Trophoblast cell (in vitro differentiated cells and primary cell): Measurements from ENCODE around the gene PRKACB.
A peak's percentile ranks its signal among the peaks of the same experiment; 100 is the strongest.

ENCODE experiments used
- DNase-seq, 2 donors: peaks; one replicate each; pipeline ENCODE4 v3.0.0-alpha.2; 2016
- H2AFZ ChIP-seq: 2 replicates; pipeline ENCODE4 v1.6.1; 2013; ENCODE audit warnings: low read length, moderate library complexity, mild to moderate bottlenecking; ENCODE audit not compliant: insufficient read depth, poor library complexity
- H2AK5ac ChIP-seq: 2 replicates; pipeline ENCODE4 v1.6.1; 2013; ENCODE audit warnings: mild to moderate bottlenecking, low read length
- H2BK120ac ChIP-seq: 2 replicates; pipeline ENCODE4 v1.6.1; 2013; ENCODE audit warnings: low read length, mild to moderate bottlenecking, moderate library complexity; ENCODE audit not compliant: insufficient read depth, poor library complexity
- H2BK12ac ChIP-seq: 2 replicates; pipeline ENCODE4 v1.6.1; 2013; ENCODE audit warnings: mild to moderate bottlenecking, low read length, moderate library complexity
- H2BK5ac ChIP-seq: 2 replicates; pipeline ENCODE4 v1.6.1; 2013; ENCODE audit warnings: low read length, low read depth, moderate library complexity, mild to moderate bottlenecking; ENCODE audit not compliant: poor library complexity
- H3K14ac ChIP-seq: 2 replicates; pipeline ENCODE4 v1.6.1; 2013; ENCODE audit warnings: mild to moderate bottlenecking, low read length
- H3K18ac ChIP-seq: 2 replicates; pipeline ENCODE4 v1.6.1; 2013; ENCODE audit warnings: mild to moderate bottlenecking, low read length
- H3K23ac ChIP-seq: 2 replicates; pipeline ENCODE4 v1.6.1; 2013; ENCODE audit warnings: low read length
- H3K27ac ChIP-seq: 2 replicates; pipeline ENCODE4 v1.5.1; 2013; ENCODE audit warnings: low read depth, mild to moderate bottlenecking, inconsistent platforms, low read length, moderate library complexity
- H3K27me3 ChIP-seq: 2 replicates; pipeline ENCODE4 v1.6.1; 2013; ENCODE audit warnings: inconsistent platforms, mild to moderate bottlenecking, low read length, moderate library complexity; ENCODE audit not compliant: insufficient read depth
- H3K36me3 ChIP-seq, 2 experiments: 1 replicate in 1 of 2; 2 replicates in 1 of 2; pipeline ENCODE4 v1.6.1; 2013; ENCODE audit warnings: low read length in 2 of 2, mild to moderate bottlenecking in 2 of 2, moderate library complexity in 1 of 2; ENCODE audit not compliant: insufficient read depth in 2 of 2, control insufficient read depth in 1 of 2
- H3K4ac ChIP-seq: 2 replicates; pipeline ENCODE4 v1.6.1; 2013; ENCODE audit warnings: low read depth, mild to moderate bottlenecking, low read length, moderate library complexity
- H3K4me1 ChIP-seq, 2 experiments: 1 replicate in 1 of 2; 2 replicates in 1 of 2; pipeline ENCODE4 v1.6.1; 2013; ENCODE audit warnings: low read length in 2 of 2, mild to moderate bottlenecking in 2 of 2, moderate library complexity in 1 of 2; ENCODE audit not compliant: insufficient read depth in 2 of 2, control insufficient read depth in 1 of 2
- H3K4me2 ChIP-seq: 2 replicates; pipeline ENCODE4 v1.6.1; 2013; ENCODE audit warnings: inconsistent platforms, mild to moderate bottlenecking, low read length, moderate library complexity
- H3K4me3 ChIP-seq: 2 replicates; pipeline ENCODE4 v1.5.1; 2013; ENCODE audit warnings: mild to moderate bottlenecking, low read depth, low read length, inconsistent platforms
- H3K79me1 ChIP-seq: one replicate; pipeline ENCODE4 v1.6.1; 2013; ENCODE audit warnings: low read length
- H3K79me2 ChIP-seq: 2 replicates; pipeline ENCODE4 v1.6.1; 2013; ENCODE audit warnings: low read length, mild to moderate bottlenecking; ENCODE audit not compliant: control insufficient read depth, insufficient read depth, poor library complexity
- H3K9ac ChIP-seq: 2 replicates; pipeline ENCODE4 v1.6.1; 2013; ENCODE audit warnings: mild to moderate bottlenecking, low read length
- H3K9me3 ChIP-seq: 2 replicates; pipeline ENCODE4 v1.6.1; 2013; ENCODE audit warnings: low read depth, mild to moderate bottlenecking, control low read depth, inconsistent platforms, low read length; ENCODE audit not compliant: insufficient read depth
- H4K12ac ChIP-seq: 2 replicates; pipeline ENCODE4 v1.6.1; 2013; ENCODE audit warnings: low read depth, mild to moderate bottlenecking, low read length, moderate library complexity
- H4K8ac ChIP-seq: 2 replicates; pipeline ENCODE4 v1.6.1; 2013; ENCODE audit warnings: low read depth, mild to moderate bottlenecking, low read length, moderate library complexity
- H4K91ac ChIP-seq: one replicate; pipeline ENCODE4 v1.6.1; 2013; ENCODE audit warnings: low read depth, mild to moderate bottlenecking, low read length, moderate library complexity
- WGBS: extraction: QIAGEN DNeasy Blood & Tissue Kit; methylation state at CpG from one replicate; pipeline ENCODE4 v1.1.7; 2013; ENCODE audit warnings: missing lambda C conversion rate; ENCODE audit not compliant: insufficient read length, insufficient coverage; ENCODE audit errors: extremely low coverage; 5-methylcytosine and 5-hydroxymethylcytosine counted together

Gene PRKACB

DNA sequence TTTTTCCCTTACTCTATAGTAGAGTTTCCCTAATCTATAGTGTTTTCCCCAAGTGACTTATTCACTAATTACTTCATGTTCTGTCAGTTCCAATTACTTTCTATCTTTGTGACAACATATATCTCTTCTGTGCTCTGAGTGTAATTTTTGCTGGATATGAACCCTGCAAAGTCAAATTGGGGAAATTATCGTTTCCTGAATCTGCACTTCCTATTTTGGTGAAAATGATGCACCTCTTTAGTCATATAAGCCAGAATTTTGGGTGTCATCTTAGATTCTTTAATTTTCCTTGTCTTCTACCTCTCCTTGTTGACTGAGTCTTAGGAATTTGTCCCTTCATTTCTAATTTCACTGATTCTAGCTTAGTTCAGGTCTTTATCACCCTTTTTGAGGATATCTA is 33.4 kb upstream of the PRKACB start:
- WGBS = no CpG with 5 or more reads among the region's 1 CpG
- no peaks in the 10 kb centered on the region for H3K36me3 ChIP-seq

DNA sequence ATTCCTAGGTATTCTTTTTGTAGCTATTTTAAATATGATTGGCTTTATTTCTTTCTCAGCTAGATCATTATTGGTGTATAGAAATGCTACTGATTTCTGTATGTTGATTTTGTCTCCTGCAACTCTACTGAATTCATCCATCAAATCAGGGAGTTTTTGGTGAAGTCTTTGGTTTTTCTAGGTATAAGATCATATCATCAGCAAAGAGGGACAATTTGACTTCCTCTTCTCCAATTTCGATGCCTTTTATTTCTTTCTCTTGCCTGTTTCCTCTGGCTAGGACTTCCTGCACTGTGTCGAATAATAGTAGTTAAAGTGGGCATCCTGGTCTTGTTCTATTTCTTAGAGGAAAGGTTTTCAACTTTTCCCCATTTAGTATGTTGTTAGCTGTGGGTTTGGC is 27.5 kb upstream of the PRKACB start:
- Histone ChIP-seq H3K9ac (no peak overlapping the region), H3K36me3 (no peaks in the 10 kb centered on the region), H3K4ac (no peak overlapping the region), H2AFZ (no peak overlapping the region), H2BK5ac (no peak overlapping the region), H3K27me3 (no peaks in the 10 kb centered on the region), H4K91ac (no peak overlapping the region), H3K4me2 (no peak overlapping the region), H3K9me3 (no peaks in the 10 kb centered on the region), H2BK12ac (no peak overlapping the region), H2BK120ac (no peak overlapping the region), H3K4me1 (no peaks in the 10 kb centered on the region), H3K18ac (no peak overlapping the region), H4K8ac (no peak overlapping the region), H3K79me1 (no peaks in the 10 kb centered on the region), H3K14ac (no peak overlapping the region), H3K4me3 (no peak overlapping the region), H4K12ac (no peak overlapping the region), H3K79me2 (no peaks in the 10 kb centered on the region), H2AK5ac (no peak overlapping the region), H3K27ac (no peak overlapping the region), H3K23ac (no peak overlapping the region)
- no peak for DNase-seq
- no CpG with 5 or more reads among the region's 2 CpGs for WGBS

More for the DNA sequence above, 33.4 kb upstream of the PRKACB start:
- H3K9ac ChIP-seq = no peak overlapping the region
- no peak overlapping the region for H3K14ac ChIP-seq
- no peaks in the 10 kb centered on the region for H3K27me3 ChIP-seq
- no peak overlapping the region for H2BK5ac ChIP-seq
- H4K91ac ChIP-seq = no peak overlapping the region
- H3K23ac ChIP-seq = no peak overlapping the region
- H3K79me2 ChIP-seq = no peaks in the 10 kb centered on the region
- no peak overlapping the region for H4K8ac ChIP-seq
- no peak overlapping the region for H2BK12ac ChIP-seq
- H3K79me1 ChIP-seq = no peaks in the 10 kb centered on the region
- no peak overlapping the region for H3K4ac ChIP-seq
- no peak overlapping the region for H3K4me3 ChIP-seq
- no peaks in the 10 kb centered on the region for H3K9me3 ChIP-seq
- H4K12ac ChIP-seq = no peak overlapping the region
- no peak overlapping the region for H3K4me2 ChIP-seq
- H2AK5ac ChIP-seq = no peak overlapping the region
- no peak for DNase-seq
- no peak overlapping the region for H2AFZ ChIP-seq
- no peak overlapping the region for H3K18ac ChIP-seq
- H3K4me1 ChIP-seq = no peaks in the 10 kb centered on the region
- no peak overlapping the region for H3K27ac ChIP-seq
- no peak overlapping the region for H2BK120ac ChIP-seq

DNA sequence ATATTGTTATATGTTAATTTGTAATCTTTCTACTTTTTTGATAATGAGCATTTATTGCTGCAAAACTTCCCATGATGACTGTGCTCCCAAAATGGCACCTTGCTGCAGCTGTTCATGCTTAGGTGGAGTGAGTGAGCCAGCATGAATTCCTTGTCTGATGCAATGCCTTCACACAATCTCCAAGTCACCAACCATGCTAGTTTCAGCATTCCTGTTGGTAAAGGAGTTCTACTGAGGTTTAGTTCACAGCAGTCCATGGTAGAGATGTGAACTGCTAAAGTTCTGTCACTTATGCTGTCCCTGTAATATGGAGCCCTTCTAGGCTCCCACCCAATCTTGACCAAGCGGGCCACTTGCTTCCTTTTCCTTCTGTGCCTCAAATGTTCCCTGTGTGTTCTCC is 26.2 kb upstream of the PRKACB start:
- no peak overlapping the region for H2BK12ac ChIP-seq

DNA sequence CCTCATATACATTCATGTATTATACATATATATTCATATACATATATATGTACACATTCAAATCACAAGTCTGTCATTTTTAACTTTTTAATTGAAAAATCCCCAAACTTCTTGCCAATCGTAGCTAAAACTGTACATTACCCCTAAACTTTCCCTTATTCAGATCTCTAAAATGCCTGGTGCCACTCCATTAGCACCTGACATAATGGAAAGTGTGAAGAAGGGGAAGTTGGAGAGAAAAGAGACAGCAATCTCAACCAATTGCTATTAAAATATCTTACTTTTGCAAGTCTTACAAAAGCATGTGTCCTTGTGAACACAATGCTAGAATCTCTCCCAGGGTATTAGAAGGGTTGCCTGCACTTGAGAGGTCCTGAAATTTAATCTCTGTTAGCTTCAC is 22.7 kb upstream of the PRKACB start:
- Histone ChIP-seq H3K23ac (no peak overlapping the region), H4K8ac (no peak overlapping the region), H2BK5ac (no peak overlapping the region), H3K18ac (no peak overlapping the region), H3K4ac (no peak overlapping the region), H4K91ac (no peak overlapping the region), H3K27me3 (no peaks in the 10 kb centered on the region), H3K9ac (no peak overlapping the region), H3K4me1 (no peaks in the 10 kb centered on the region), H3K79me1 (no peaks in the 10 kb centered on the region), H2AK5ac (no peak overlapping the region), H3K9me3 (no peaks in the 10 kb centered on the region), H3K4me2 (no peak overlapping the region), H4K12ac (no peak overlapping the region), H3K79me2 (no peaks in the 10 kb centered on the region), H3K14ac (no peak overlapping the region), H3K4me3 (no peak overlapping the region), H2BK12ac (no peak overlapping the region), H2BK120ac (no peak overlapping the region), H3K36me3 (no peaks in the 10 kb centered on the region), H2AFZ (no peak overlapping the region), H3K27ac (no peak overlapping the region)
- WGBS = no CpG with 5 or more reads among the region's 1 CpG
- DNase-seq = no peak

More for the DNA sequence above, 26.2 kb upstream of the PRKACB start:
- Histone ChIP-seq H3K14ac (no peak overlapping the region), H4K91ac (no peak overlapping the region), H3K9me3 (no peaks in the 10 kb centered on the region), H2BK120ac (no peak overlapping the region), H3K4me1 (no peaks in the 10 kb centered on the region), H3K27ac (no peak overlapping the region), H3K18ac (no peak overlapping the region), H4K12ac (no peak overlapping the region), H2AFZ (no peak overlapping the region), H3K23ac (no peak overlapping the region), H3K79me1 (no peaks in the 10 kb centered on the region), H3K27me3 (no peaks in the 10 kb centered on the region), H2BK5ac (no peak overlapping the region), H3K36me3 (no peaks in the 10 kb centered on the region), H3K79me2 (no peaks in the 10 kb centered on the region), H3K4ac (no peak overlapping the region), H3K4me2 (no peak overlapping the region), H3K4me3 (no peak overlapping the region), H4K8ac (no peak overlapping the region), H3K9ac (no peak overlapping the region), H2AK5ac (no peak overlapping the region)
- DNase-seq = peak; percentile 54 to 81
- WGBS = no CpG with 5 or more reads among the region's 1 CpG
